KMS-11 (cell line): Measurements from ENCODE around the gene TNNI3K.

Source experiments
- H2AFZ ChIP-seq: fragments of 200-600 bp; sonication (generic); 2 replicates; pipeline ENCODE4 v1.6.1; 2016; ENCODE audit warnings: antibody characterized with exemption, mixed run types, low read depth
- H3K27ac ChIP-seq: fragments of 200-600 bp; sonication (generic); 2 replicates; pipeline ENCODE4 v1.6.1; 2016; ENCODE audit warnings: mild to moderate bottlenecking, mixed run types
- H3K27me3 ChIP-seq: fragments of 200-600 bp; sonication (generic); 2 replicates; pipeline ENCODE4 v1.6.1; 2017; ENCODE audit warnings: mild to moderate bottlenecking, low read depth, mixed run types, moderate library complexity; ENCODE audit not compliant: insufficient read depth
- H3K36me3 ChIP-seq: fragments of 200-600 bp; sonication (generic); 2 replicates; pipeline ENCODE4 v1.6.1; 2017; ENCODE audit warnings: mild to moderate bottlenecking, mixed run types; ENCODE audit not compliant: insufficient read depth
- H3K4me1 ChIP-seq: fragments of 200-600 bp; sonication (generic); 2 replicates; pipeline ENCODE4 v1.6.1; 2016; ENCODE audit warnings: mild to moderate bottlenecking, low read depth, mixed run types; ENCODE audit not compliant: poor library complexity, severe bottlenecking
- H3K4me2 ChIP-seq: fragments of 200-600 bp; sonication (generic); 2 replicates; pipeline ENCODE4 v1.7.0; 2016; ENCODE audit warnings: mild to moderate bottlenecking, mixed run types
- H3K4me3 ChIP-seq: fragments of 200-600 bp; sonication (generic); IDR thresholded peaks from 2 replicates; pipeline ENCODE4 v1.6.1; 2017; ENCODE audit warnings: low read depth, low read length, mixed read lengths; ENCODE audit not compliant: insufficient read depth
- H3K79me2 ChIP-seq: fragments of 200-600 bp; sonication (generic); 2 replicates; pipeline ENCODE4 v1.6.1; 2016; ENCODE audit warnings: low read depth, mixed run types; ENCODE audit not compliant: insufficient read depth
- H3K9ac ChIP-seq: fragments of 200-600 bp; sonication (generic); 2 replicates; pipeline ENCODE4 v1.6.1; 2016; ENCODE audit warnings: mild to moderate bottlenecking, mixed run types
- H4K20me1 ChIP-seq: fragments of 200-600 bp; sonication (generic); 2 replicates; pipeline ENCODE4 v1.6.1; 2016; ENCODE audit warnings: mild to moderate bottlenecking, mixed run types; ENCODE audit not compliant: insufficient read depth
- CTCF ChIP-seq: fragments of 200-600 bp; sonication (generic); conservative IDR thresholded peaks from 2 replicates; pipeline ENCODE4 v1.6.1; 2017; ENCODE audit warnings: low read depth, mild to moderate bottlenecking, antibody characterized with exemption, low read length, moderate library complexity, mixed read lengths

The TNNI3K gene

GRCh38 chr1:74271503-74271902 is 36.3 kb downstream of the TNNI3K start:
- H3K79me2 ChIP-seq, result no peaks in the 10 kb centered on the region

GRCh38 chr1:74280642-74281396 is 45.6 kb downstream of the TNNI3K start:
- H3K4me1 ChIP-seq, result no peaks in the 10 kb centered on the region
- no peaks in the 10 kb centered on the region for H4K20me1 ChIP-seq
- H2AFZ ChIP-seq, result no peak overlapping the region
- no peak overlapping the region for H3K9ac ChIP-seq
- H3K4me3 ChIP-seq, result no peak overlapping the region
- H3K27ac ChIP-seq, result no peak overlapping the region
- no peak for TF ChIP-seq CTCF
- no peaks in the 10 kb centered on the region for H3K79me2 ChIP-seq
- H3K4me2 ChIP-seq, result no peak overlapping the region
- H3K27me3 ChIP-seq, result no peaks in the 10 kb centered on the region
- H3K36me3 ChIP-seq, result no peaks in the 10 kb centered on the region

More at GRCh38 chr1:74271503-74271902, 36.3 kb downstream of the TNNI3K start:
- Histone ChIP-seq H3K4me2 (no peak overlapping the region), H3K36me3 (no peaks in the 10 kb centered on the region), H3K27me3 (no peaks in the 10 kb centered on the region), H4K20me1 (no peaks in the 10 kb centered on the region), H3K27ac (no peak overlapping the region), H2AFZ (no peak overlapping the region), H3K4me1 (no peaks in the 10 kb centered on the region), H3K9ac (no peak overlapping the region), H3K4me3 (no peak overlapping the region)
- no peak for TF ChIP-seq CTCF

- Histone ChIP-seq H3K9ac (no peak overlapping the region), H4K20me1 (no peaks in the 10 kb centered on the region), H3K36me3 (no peaks in the 10 kb centered on the region), H3K27me3 (no peaks in the 10 kb centered on the region), H3K27ac (no peak overlapping the region), H2AFZ (no peak overlapping the region), H3K4me2 (no peak overlapping the region), H3K4me3 (no peak overlapping the region), H3K79me2 (no peaks in the 10 kb centered on the region), H3K4me1 (no peaks in the 10 kb centered on the region)
- TF ChIP-seq CTCF, result no peak
Observed at GRCh38 chr1:74286414-74286813, 51.2 kb downstream of the TNNI3K start.

- Histone ChIP-seq H3K4me2 (no peak overlapping the region), H3K27ac (no peak overlapping the region), H3K9ac (no peak overlapping the region), H3K27me3 (no peaks in the 10 kb centered on the region), H3K36me3 (no peaks in the 10 kb centered on the region), H3K4me1 (no peaks in the 10 kb centered on the region), H3K4me3 (no peak overlapping the region), H3K79me2 (no peaks in the 10 kb centered on the region), H4K20me1 (no peaks in the 10 kb centered on the region), H2AFZ (no peak overlapping the region)
- TF ChIP-seq CTCF, result no peak
Observed at GRCh38 chr1:74314438-74314837, 79.3 kb downstream of the TNNI3K start.
